ENCODE results near the gene GLIS1.
A peak's percentile ranks its signal among the peaks of the same experiment; 100 is the strongest.

The GLIS1 gene

GRCh38 chr1:53507116-53507820 lies 231.7 kb downstream of the GLIS1 start:
- H3K4me1 Mint-ChIP-seq: peaks cover 8% of the 10 kb centered on the region

GRCh38 chr1:53506355-53507050 lies 232.5 kb downstream of the GLIS1 start:
- no peak overlapping the region for H3K27ac Mint-ChIP-seq
- no peaks in the 10 kb centered on the region for H3K36me3 Mint-ChIP-seq
- no peak for ATAC-seq
- H3K4me3 Mint-ChIP-seq: no peak overlapping the region
- no peak for DNase-seq (ENCODE audit: low spot score in 2 of 2)
- H3K9me3 Mint-ChIP-seq: no peaks in the 10 kb centered on the region
- peaks cover 8% of the 10 kb centered on the region for H3K4me1 Mint-ChIP-seq

More at GRCh38 chr1:53507116-53507820, 231.7 kb downstream of the GLIS1 start:
- no peaks in the 10 kb centered on the region for H3K36me3 Mint-ChIP-seq
- H3K27ac Mint-ChIP-seq: no peak overlapping the region
- no peak for DNase-seq (ENCODE audit: low spot score in 2 of 2)
- no peaks in the 10 kb centered on the region for H3K9me3 Mint-ChIP-seq
- ATAC-seq: no peak
- no peak overlapping the region for H3K4me3 Mint-ChIP-seq

DNA sequence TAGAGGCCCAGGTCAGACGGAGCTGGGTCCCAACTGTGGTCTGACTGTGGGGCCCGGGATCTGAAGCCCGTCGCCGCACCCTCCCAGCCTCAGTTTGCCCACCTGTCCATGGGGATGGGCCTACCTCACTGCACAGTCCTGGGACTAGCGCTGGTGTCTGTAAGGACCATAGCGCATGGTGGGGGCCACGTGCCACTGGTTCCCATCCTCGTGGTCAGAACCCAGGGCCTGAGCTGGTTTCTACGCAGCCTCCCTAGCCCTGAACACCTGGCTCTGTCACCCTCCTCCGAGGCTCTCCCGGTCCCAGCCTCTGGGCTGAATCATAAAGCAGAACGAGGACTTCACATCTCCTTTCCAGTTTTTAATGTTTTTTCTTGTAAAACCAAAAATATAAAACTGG lies 233.1 kb downstream of the GLIS1 start:
- DNase-seq (ENCODE audit: low spot score in 2 of 2) (no peak), ATAC-seq (no peak)
- Mint-ChIP-seq H3K36me3 (no peaks in the 10 kb centered on the region), H3K27ac (no peak overlapping the region), H3K9me3 (no peaks in the 10 kb centered on the region), H3K4me1 (peaks cover 8% of the 10 kb centered on the region), H3K4me3 (no peak overlapping the region)

GRCh38 chr1:53505401-53505800 lies 233.6 kb downstream of the GLIS1 start:
- DNase-seq (ENCODE audit: low spot score in 2 of 2) (no peak), ATAC-seq (no peak)
- H3K27ac Mint-ChIP-seq: no peak overlapping the region
- H3K9me3 Mint-ChIP-seq: no peaks in the 10 kb centered on the region
- no peak overlapping the region for H3K4me3 Mint-ChIP-seq
- no peaks in the 10 kb centered on the region for H3K36me3 Mint-ChIP-seq
- peaks cover 8% of the 10 kb centered on the region for H3K4me1 Mint-ChIP-seq

DNA sequence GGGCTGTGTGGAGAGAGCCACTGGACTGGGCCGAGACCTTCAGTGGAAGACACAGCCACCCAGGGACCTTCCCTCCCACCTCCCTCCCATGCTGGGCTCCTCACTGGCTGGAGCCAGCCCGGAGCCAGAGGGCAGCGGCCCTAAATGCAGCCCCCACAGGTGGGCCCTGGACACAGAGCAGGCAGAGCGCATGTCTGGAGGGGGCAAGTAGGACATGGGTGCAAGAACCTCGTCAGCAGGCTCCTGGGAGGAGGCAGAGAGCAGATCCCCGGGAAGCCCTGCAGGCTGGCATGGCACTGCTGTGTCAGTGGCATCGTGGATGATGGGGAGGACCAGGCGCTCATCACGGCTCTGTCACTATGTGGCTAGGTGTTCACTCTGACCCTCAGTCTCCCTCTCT lies 234.1 kb downstream of the GLIS1 start:
- ATAC-seq: no peak
- peaks cover 8% of the 10 kb centered on the region for H3K4me1 Mint-ChIP-seq

GRCh38 chr1:53503433-53504217 lies 235.3 kb downstream of the GLIS1 start:
- no peaks in the 10 kb centered on the region for H3K9me3 Mint-ChIP-seq
- peaks cover 9% of the 10 kb centered on the region for H3K4me1 Mint-ChIP-seq
- H3K4me3 Mint-ChIP-seq: no peak overlapping the region
- no peaks in the 10 kb centered on the region for H3K36me3 Mint-ChIP-seq
- H3K27ac Mint-ChIP-seq: no peak overlapping the region
- no peak for ATAC-seq
- no peak for DNase-seq (ENCODE audit: low spot score in 2 of 2)

More for the DNA sequence above, 234.1 kb downstream of the GLIS1 start:
- Mint-ChIP-seq H3K4me3 (no peak overlapping the region), H3K27ac (no peak overlapping the region), H3K9me3 (no peaks in the 10 kb centered on the region), H3K36me3 (no peaks in the 10 kb centered on the region)
- DNase-seq (ENCODE audit: low spot score in 2 of 2): no peak

DNA sequence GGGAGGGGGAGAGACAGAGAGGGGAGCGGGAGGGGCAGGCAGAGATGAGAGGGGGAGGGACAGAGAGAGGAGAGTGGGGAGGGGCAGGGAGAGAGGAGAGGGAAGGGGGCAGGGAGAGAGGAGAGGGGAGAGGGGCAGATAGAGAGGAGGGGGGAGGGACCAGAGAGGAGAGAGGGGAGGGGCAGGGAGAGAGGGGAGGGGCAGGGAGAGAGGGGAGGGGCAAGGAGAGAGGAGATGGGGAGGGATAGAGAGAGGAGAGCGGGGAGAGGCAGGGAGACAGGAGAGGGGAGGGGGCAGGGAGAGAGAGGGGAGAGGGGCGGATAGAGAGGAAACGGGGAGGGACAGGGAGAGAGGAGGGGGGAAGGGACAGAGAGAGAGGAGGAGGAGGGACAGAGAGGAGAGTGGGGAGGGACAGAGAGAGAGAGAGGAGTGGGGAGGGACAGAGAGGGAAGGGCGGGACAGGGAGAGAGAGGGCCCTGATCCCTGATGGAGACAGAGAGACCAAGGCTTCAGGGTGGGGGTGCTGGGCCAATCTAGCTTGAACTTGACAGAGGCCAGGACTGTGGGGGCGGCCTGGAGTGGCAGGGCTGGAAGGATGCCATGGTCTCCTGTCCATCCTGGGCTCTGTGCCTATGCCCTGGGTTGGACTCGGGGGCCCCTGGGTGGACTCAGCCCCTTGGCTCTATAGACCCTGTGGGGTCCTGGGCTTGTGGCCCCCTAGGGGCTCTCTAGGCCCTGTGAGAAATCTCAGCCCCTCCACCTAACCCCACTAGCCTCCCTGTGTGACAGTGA lies 236.1 kb downstream of the GLIS1 start:
- ATAC-seq (no peak), DNase-seq (ENCODE audit: low spot score in 2 of 2) (no peak)
- H3K36me3 Mint-ChIP-seq: no peaks in the 10 kb centered on the region
- no peak overlapping the region for H3K27ac Mint-ChIP-seq
- H3K9me3 Mint-ChIP-seq: no peaks in the 10 kb centered on the region
- peaks cover 11% of the 10 kb centered on the region for H3K4me1 Mint-ChIP-seq
- H3K4me3 Mint-ChIP-seq: no peak overlapping the region

DNA sequence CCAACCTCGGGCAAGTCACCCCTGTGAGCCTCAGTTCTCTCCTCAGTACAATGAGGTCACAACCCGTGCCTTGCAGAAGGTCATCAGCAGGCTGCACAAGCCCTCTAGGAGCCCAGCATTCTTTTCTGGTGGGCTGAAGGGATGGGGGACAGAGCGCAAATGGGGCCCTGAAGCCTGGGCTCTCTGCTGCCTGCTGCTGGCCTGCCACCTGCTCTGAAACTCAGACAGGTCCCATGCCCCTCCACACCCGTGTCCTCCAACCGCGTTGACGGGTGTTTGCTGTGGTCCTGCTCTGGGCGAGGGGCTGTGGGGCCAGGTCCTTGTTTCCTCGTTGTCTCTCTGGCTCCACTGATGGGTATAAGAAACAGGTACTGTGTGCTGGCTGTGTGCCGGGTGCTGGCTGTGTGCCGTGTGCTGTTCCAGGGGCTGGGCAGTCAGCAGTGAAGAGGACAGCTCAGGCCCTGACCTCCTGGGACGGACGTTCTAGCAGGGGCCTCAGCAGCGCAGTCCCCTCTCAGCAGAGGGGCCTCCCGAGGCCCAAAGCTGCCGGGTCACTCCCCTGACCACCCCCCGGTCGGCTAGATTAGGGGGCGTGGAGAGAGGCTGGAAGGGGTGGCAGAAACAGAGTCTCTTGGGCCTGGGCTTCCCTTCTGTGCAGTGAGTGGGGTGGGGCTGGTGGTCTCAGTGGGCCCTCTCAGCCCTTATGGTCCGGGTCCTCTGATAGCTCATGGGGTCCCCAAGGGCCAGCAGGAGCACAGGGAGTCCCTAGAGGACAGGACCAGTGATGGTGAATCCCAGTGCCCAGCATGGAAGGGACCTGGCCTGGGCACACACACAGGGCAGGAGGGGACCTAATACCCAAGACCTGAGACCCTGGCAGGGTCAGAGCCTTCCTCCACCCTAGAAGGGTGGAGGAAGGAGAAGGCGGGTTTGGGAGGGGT lies 237.6 kb downstream of the GLIS1 start:
- H3K4me1 Mint-ChIP-seq: peaks cover 11% of the 10 kb centered on the region
- H3K27ac Mint-ChIP-seq: no peak overlapping the region

DNA sequence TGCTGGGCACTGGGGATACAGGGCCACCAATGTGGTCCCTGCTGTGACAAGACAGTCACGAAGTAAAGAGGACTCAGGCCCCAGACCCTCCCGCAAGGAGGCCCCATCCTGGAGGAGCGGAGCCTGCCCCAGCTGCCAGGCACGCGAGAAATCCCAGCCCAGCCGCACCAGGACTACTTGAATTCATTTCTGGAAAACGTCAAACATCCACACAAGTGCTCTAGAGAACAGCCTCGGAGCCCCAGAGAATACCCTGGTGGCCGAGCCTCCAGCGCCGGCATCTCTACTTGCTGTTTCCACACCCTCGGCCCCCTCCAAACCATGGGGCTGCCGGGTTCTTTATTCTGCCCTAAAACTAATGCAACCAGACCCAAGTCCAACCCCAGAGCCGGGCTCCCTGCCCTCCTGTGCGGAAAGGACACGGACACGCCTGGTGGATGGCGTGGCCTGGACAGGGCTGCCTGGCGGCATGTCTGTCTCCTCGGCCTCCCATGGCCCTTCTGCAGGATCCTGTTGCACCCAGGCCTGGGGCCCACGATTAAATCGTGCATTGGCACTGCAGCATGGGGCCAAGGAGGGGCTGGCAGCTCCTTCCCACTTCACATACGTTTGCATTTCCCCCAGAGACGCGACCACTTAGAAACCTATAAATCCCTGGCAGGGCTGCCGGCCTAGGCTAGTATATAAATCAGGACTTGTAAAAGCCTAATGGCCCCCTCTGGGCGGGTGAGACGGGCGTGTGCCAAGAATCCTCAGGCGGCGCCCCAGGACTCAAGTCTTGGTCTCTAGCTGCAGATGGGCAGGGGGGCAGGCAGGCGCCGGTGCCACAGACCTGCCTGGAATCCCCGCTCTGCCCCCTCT lies 238.5 kb downstream of the GLIS1 start:
- Mint-ChIP-seq H3K36me3 (no peaks in the 10 kb centered on the region), H3K27ac (no peak overlapping the region), H3K9me3 (no peaks in the 10 kb centered on the region), H3K4me3 (no peak overlapping the region), H3K4me1 (peaks cover 11% of the 10 kb centered on the region)
- no peak for DNase-seq (ENCODE audit: low spot score in 2 of 2)
- ATAC-seq: no peak

More for the DNA sequence above, 237.6 kb downstream of the GLIS1 start:
- Mint-ChIP-seq H3K9me3 (no peaks in the 10 kb centered on the region), H3K4me3 (no peak overlapping the region), H3K36me3 (no peaks in the 10 kb centered on the region)
- ATAC-seq (no peak), DNase-seq (ENCODE audit: low spot score in 2 of 2) (no peak)

- peaks cover 11% of the 10 kb centered on the region for H3K4me1 Mint-ChIP-seq
- no peak for DNase-seq (ENCODE audit: low spot score in 2 of 2)
- no peak for ATAC-seq
- no peak overlapping the region for H3K4me3 Mint-ChIP-seq
- no peaks in the 10 kb centered on the region for H3K36me3 Mint-ChIP-seq
- H3K9me3 Mint-ChIP-seq: no peaks in the 10 kb centered on the region
- no peak overlapping the region for H3K27ac Mint-ChIP-seq
Measured at GRCh38 chr1:53499257-53500203, 239.4 kb downstream of the GLIS1 start.

GRCh38 chr1:53498555-53499131 lies 240.3 kb downstream of the GLIS1 start:
- Mint-ChIP-seq H3K4me3 (no peak overlapping the region), H3K9me3 (no peaks in the 10 kb centered on the region), H3K27ac (no peak overlapping the region), H3K36me3 (no peaks in the 10 kb centered on the region), H3K4me1 (peaks cover 11% of the 10 kb centered on the region)
- DNase-seq (ENCODE audit: low spot score in 2 of 2) (no peak), ATAC-seq (peak; percentile 58)

GRCh38 chr1:53495633-53496345 lies 243.2 kb downstream of the GLIS1 start:
- Mint-ChIP-seq H3K36me3 (no peaks in the 10 kb centered on the region), H3K27ac (no peak overlapping the region), H3K9me3 (no peaks in the 10 kb centered on the region), H3K4me1 (peaks cover 11% of the 10 kb centered on the region), H3K4me3 (no peak overlapping the region)
- DNase-seq (ENCODE audit: low spot score in 2 of 2) (no peak), ATAC-seq (peak; percentile 24)

All from stimulated activated effector memory CD8-positive, alpha-beta T cell treated with anti-CD3 and anti-CD28 coated beads, Interleukin-12 subunit alpha, Interleukin-12 subunit beta, amount 100 ng/mL, for 72 hours (primary cell).